ENCODE results near the gene TNS4. TPM values are rescaled to one million over a fixed set of nuclear protein-coding genes. Genes with fewer than 3 reads are reported as not detected.

TNS4 gene
- total RNA-seq, 1 experiment from 2014 or later: 0.14 TPM

GRCh38 chr17:40469805-40470675, 31.4 kb downstream of the TNS4 start:
- Histone ChIP-seq H3K4me3 (ENCODE audit: insufficient read depth, low read depth, low read length) (no peak overlapping the region), H3K27me3 (ENCODE audit: control insufficient read depth, insufficient read depth, low read length) (no peaks in the 10 kb centered on the region), H3K36me3 (replicated peaks; ENCODE audit: control insufficient read depth, insufficient read depth, low read length) (no peaks in the 10 kb centered on the region)
- no peak for DNase-seq

- Histone ChIP-seq H3K27me3 (ENCODE audit: control insufficient read depth, insufficient read depth, low read length) (no peaks in the 10 kb centered on the region), H3K4me3 (ENCODE audit: insufficient read depth, low read depth, low read length) (no peak overlapping the region)
These were observed 32.9 kb downstream of the TNS4 start for GRCh38 chr17:40468560-40468959.

GRCh38 chr17:40467281-40467867, 34.0 kb downstream of the TNS4 start:
- no peaks in the 10 kb centered on the region for H3K27me3 ChIP-seq (ENCODE audit: control insufficient read depth, insufficient read depth, low read length)
- DNase-seq: no peak
- no peaks in the 10 kb centered on the region for H3K36me3 ChIP-seq (replicated peaks; ENCODE audit: control insufficient read depth, insufficient read depth, low read length)
- no peak overlapping the region for H3K4me3 ChIP-seq (ENCODE audit: insufficient read depth, low read depth, low read length)

More at GRCh38 chr17:40468560-40468959, 32.9 kb downstream of the TNS4 start:
- no peaks in the 10 kb centered on the region for H3K36me3 ChIP-seq (replicated peaks; ENCODE audit: control insufficient read depth, insufficient read depth, low read length)
- DNase-seq: no peak

GRCh38 chr17:40466298-40466971, 35.0 kb downstream of the TNS4 start:
- DNase-seq: no peak
- H3K27me3 ChIP-seq (ENCODE audit: control insufficient read depth, insufficient read depth, low read length): no peaks in the 10 kb centered on the region
- no peak overlapping the region for H3K4me3 ChIP-seq (ENCODE audit: insufficient read depth, low read depth, low read length)
- H3K36me3 ChIP-seq (replicated peaks; ENCODE audit: control insufficient read depth, insufficient read depth, low read length): no peaks in the 10 kb centered on the region

GRCh38 chr17:40464392-40464855, 37.0 kb downstream of the TNS4 start:
- DNase-seq: no peak
- H3K36me3 ChIP-seq (replicated peaks; ENCODE audit: control insufficient read depth, insufficient read depth, low read length): no peaks in the 10 kb centered on the region
- H3K4me3 ChIP-seq (ENCODE audit: insufficient read depth, low read depth, low read length): no peak overlapping the region
- no peaks in the 10 kb centered on the region for H3K27me3 ChIP-seq (ENCODE audit: control insufficient read depth, insufficient read depth, low read length)

- peak; percentile 82 for DNase-seq
- H3K4me3 ChIP-seq (ENCODE audit: insufficient read depth, low read depth, low read length): no peak overlapping the region
- no peaks in the 10 kb centered on the region for H3K36me3 ChIP-seq (replicated peaks; ENCODE audit: control insufficient read depth, insufficient read depth, low read length)
- no peaks in the 10 kb centered on the region for H3K27me3 ChIP-seq (ENCODE audit: control insufficient read depth, insufficient read depth, low read length)
These were observed 38.3 kb downstream of the TNS4 start for GRCh38 chr17:40463122-40463550.

GRCh38 chr17:40462343-40463121, 38.9 kb downstream of the TNS4 start:
- no peak overlapping the region for H3K4me3 ChIP-seq (ENCODE audit: insufficient read depth, low read depth, low read length)
- DNase-seq: peak; percentile 73
- no peaks in the 10 kb centered on the region for H3K36me3 ChIP-seq (replicated peaks; ENCODE audit: control insufficient read depth, insufficient read depth, low read length)
- H3K27me3 ChIP-seq (ENCODE audit: control insufficient read depth, insufficient read depth, low read length): no peaks in the 10 kb centered on the region

GRCh38 chr17:40461732-40462342, 39.6 kb downstream of the TNS4 start:
- H3K27me3 ChIP-seq (ENCODE audit: control insufficient read depth, insufficient read depth, low read length): no peaks in the 10 kb centered on the region

GRCh38 chr17:40460968-40461731, 40.3 kb downstream of the TNS4 start:
- DNase-seq: no peak
- Histone ChIP-seq H3K36me3 (replicated peaks; ENCODE audit: control insufficient read depth, insufficient read depth, low read length) (peaks cover 5% of the 10 kb centered on the region), H3K27me3 (ENCODE audit: control insufficient read depth, insufficient read depth, low read length) (no peaks in the 10 kb centered on the region), H3K4me3 (ENCODE audit: insufficient read depth, low read depth, low read length) (no peak overlapping the region)

More at GRCh38 chr17:40461732-40462342, 39.6 kb downstream of the TNS4 start:
- DNase-seq: peak; percentile 43
- Histone ChIP-seq H3K36me3 (replicated peaks; ENCODE audit: control insufficient read depth, insufficient read depth, low read length) (peaks cover 2% of the 10 kb centered on the region), H3K4me3 (ENCODE audit: insufficient read depth, low read depth, low read length) (no peak overlapping the region)

- DNase-seq: no peak
- Histone ChIP-seq H3K36me3 (replicated peaks; ENCODE audit: control insufficient read depth, insufficient read depth, low read length) (peaks cover 6% of the 10 kb centered on the region), H3K27me3 (ENCODE audit: control insufficient read depth, insufficient read depth, low read length) (no peaks in the 10 kb centered on the region), H3K4me3 (ENCODE audit: insufficient read depth, low read depth, low read length) (no peak overlapping the region)
These were observed 40.8 kb downstream of the TNS4 start for GRCh38 chr17:40460604-40460967.

GRCh38 chr17:40459636-40460603, 41.5 kb downstream of the TNS4 start:
- Histone ChIP-seq H3K36me3 (replicated peaks; ENCODE audit: control insufficient read depth, insufficient read depth, low read length) (peaks cover 8% of the 10 kb centered on the region), H3K4me3 (ENCODE audit: insufficient read depth, low read depth, low read length) (no peak overlapping the region), H3K27me3 (ENCODE audit: control insufficient read depth, insufficient read depth, low read length) (no peaks in the 10 kb centered on the region)
- DNase-seq: peak; percentile 35

- Histone ChIP-seq H3K36me3 (replicated peaks; ENCODE audit: control insufficient read depth, insufficient read depth, low read length) (peaks cover 14% of the 10 kb centered on the region), H3K27me3 (ENCODE audit: control insufficient read depth, insufficient read depth, low read length) (no peaks in the 10 kb centered on the region), H3K4me3 (ENCODE audit: insufficient read depth, low read depth, low read length) (no peak overlapping the region)
- DNase-seq: no peak
These were observed 42.5 kb downstream of the TNS4 start for GRCh38 chr17:40458851-40459482.
